Fibroblast of villous mesenchyme (primary cell): Measurements from ENCODE around the gene NLRP6. TPM values are rescaled to one million over a fixed set of nuclear protein-coding genes. Genes with fewer than 3 reads are reported as not detected.

Experiments
- DNase-seq: peaks from one replicate; pipeline ENCODE4 v3.0.0-alpha.2; 2010; ENCODE audit warnings: low read depth
- H3K4me3 ChIP-seq: 2 replicates; pipeline ENCODE4 v1.5.1; 2011; ENCODE audit warnings: low read depth, mild to moderate bottlenecking, low read length
- total RNA-seq: library from RNA; depleted of rRNA; stranded (reverse); fragments of >200 nt; gene quantifications from 2 replicates; pipeline ENCODE4 v1.2.3, GENCODE V29; 2012
- TF ChIP-seq, protein P1 (sequence below): IDR thresholded peaks from 2 replicates; pipeline ENCODE4 v1.5.1; 2012; ENCODE audit warnings: low read depth, mild to moderate bottlenecking, low read length; ENCODE audit not compliant: insufficient read depth

NLRP6 gene
- total RNA-seq, 1 donor: not detected

- DNase-seq: no peak
- TF ChIP-seq, protein P1, sequence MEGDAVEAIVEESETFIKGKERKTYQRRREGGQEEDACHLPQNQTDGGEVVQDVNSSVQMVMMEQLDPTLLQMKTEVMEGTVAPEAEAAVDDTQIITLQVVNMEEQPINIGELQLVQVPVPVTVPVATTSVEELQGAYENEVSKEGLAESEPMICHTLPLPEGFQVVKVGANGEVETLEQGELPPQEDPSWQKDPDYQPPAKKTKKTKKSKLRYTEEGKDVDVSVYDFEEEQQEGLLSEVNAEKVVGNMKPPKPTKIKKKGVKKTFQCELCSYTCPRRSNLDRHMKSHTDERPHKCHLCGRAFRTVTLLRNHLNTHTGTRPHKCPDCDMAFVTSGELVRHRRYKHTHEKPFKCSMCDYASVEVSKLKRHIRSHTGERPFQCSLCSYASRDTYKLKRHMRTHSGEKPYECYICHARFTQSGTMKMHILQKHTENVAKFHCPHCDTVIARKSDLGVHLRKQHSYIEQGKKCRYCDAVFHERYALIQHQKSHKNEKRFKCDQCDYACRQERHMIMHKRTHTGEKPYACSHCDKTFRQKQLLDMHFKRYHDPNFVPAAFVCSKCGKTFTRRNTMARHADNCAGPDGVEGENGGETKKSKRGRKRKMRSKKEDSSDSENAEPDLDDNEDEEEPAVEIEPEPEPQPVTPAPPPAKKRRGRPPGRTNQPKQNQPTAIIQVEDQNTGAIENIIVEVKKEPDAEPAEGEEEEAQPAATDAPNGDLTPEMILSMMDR: no peak
- no peak overlapping the region for H3K4me3 ChIP-seq
These were observed 10.7 kb upstream of the NLRP6 start for GRCh38 chr11:267491-267994.

DNA sequence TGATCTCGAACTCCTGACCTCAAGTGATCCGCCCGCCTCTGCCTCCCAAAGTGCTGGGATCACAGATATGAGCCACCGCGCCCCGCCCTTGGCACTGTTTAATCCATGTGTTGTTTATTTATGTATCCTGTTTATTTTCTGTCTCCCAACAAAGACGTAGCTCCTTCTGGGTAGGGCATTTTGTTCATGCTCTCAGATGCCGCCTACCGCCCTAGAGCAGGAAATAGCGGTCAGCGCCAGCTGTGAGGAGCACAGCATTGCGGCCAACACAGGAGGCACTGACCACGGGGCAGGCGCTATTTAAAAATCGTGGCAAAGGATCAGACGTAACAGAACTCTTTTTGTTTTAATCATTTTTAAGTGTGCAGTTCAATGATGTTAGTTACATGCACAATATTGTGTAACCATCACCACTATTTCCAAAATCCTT lies 9.5 kb upstream of the NLRP6 start:
- H3K4me3 ChIP-seq: peak overlapping the region; percentile 38
- peak; percentile 86 for DNase-seq

DNA sequence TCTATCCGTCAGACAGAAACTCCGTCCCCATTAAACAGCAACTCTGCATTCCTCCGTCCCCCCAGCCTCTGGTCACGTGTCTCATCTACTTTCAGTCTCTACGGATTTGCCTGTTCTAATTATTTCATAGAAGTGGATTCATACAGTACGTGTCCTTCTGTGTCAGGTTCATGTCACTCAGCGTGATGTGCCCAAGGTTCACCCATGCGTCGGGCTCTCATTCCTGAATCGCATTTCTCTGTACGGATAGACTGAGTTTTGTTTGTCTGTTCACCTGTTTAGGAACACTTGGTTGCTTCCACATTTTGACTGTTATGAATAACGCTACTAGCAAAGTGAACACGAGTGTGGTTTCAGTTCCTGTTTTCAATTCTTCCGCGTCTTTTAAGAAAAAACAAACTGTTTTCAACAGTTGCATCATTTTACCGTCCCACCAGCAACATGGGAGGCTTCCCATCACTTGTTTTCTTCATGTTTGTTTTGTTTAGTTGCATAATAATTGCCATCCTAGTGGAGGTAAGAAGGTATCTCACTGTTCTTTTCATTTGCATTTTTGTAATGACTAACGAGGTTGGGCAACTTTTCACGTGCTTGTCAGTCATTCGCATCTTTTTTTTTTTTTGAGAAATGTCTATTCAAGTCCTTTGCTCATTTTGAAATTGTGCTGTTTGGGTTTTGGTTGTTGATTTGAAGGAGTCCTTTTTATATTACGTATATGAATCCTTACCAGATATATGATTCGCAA lies 8.9 kb upstream of the NLRP6 start:
- TF ChIP-seq, protein P1: no peak
- H3K4me3 ChIP-seq: peak overlapping the region; percentile 38
- peak; percentile 64 for DNase-seq

DNA sequence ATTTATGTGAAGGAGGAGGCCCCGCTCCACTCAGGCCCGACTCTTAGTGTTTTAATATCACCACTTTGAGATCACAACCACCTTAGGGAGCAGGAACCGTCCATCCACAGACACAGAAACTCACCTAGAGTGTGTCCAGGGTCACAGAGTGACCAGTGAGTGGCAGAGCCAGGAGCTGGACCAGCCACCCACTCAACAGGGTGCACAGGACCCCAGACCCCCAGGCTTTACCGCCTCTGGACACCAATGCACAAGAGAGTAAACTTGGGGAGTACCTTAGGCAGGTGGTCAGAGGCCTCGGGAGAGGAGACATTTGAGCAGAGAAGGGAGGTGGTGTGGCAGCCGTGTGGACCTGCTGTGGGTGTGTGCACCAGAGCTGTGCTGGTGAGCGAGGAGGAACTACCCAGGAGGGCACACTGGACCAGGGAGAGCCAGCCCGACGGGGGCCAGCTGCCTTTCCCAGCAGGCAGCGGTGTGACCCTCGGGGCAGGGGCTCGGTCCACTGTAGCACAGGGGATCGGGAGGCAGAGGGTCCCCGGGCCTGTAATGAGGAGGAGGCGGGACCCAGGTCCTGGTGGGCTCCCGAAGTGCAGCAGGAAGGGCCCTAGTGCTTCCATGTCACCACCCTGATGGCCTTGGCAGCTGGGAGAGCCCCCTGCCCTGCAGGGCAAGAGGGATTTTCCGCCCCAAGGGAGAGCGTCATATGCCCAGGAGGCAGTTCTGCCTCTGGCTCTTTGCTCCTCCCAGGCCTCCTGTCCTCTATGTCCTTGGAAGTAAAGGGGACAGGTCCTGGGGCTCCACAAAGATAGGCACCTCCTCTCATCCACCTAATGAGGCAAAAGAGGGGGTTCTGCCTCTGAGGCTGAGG lies 7.5 kb upstream of the NLRP6 start:
- TF ChIP-seq, protein P1: no peak
- no peak overlapping the region for H3K4me3 ChIP-seq
- DNase-seq: no peak

GRCh38 chr11:271319-271715 lies 6.9 kb upstream of the NLRP6 start:
- TF ChIP-seq, protein P1: no peak
- no peak overlapping the region for H3K4me3 ChIP-seq
- no peak for DNase-seq

DNA sequence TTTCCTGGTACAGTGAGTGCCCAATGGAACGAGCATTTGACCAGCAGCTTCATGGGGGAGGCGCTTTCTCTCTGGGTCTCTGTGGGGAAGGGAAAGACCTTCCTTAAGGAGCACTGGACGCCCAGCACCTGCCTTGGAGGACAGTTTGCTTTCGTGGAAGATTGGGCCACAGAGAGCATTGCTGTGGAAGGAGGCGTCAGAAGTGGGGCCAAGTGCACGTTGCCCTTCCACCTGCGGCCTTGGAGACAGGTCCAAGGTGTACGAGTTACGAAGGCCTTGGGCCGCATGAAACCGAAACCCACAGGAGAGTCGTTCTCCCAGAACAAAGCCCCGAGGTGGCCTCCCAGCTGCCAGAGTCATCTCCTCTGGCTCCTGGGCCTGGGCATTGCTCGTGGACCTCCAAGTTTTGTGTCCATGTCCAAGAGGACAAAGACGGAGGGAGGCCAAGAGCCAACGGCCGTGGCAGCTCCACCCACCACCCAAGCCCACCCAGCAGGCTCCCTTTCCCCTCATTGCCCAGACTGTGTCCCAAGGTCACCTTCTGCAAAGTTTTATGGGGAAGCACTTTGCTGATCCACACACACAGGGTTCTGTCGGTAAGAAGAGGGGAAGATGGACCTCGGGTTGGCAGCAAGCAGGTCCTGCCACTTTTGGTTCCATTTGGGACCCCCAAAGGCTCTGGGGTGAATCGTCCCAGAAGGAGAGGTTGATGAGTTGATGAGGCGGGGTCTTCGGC lies 5.8 kb upstream of the NLRP6 start:
- no peak for DNase-seq
- TF ChIP-seq, protein P1: no peak

DNA sequence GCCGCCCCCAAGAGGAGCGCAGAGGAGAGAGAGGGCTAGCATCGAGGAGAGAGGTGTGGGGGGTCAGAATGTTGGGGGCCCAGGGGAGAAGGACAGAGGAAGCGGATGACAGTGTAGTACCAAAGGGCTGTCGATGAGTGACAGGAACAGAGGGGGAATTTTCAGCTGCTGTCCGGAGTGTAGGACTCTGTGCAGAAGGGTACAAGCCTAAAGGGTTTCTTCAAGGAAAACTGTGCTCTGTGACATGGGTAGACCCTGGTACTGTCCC lies 5.3 kb upstream of the NLRP6 start:
- no peak overlapping the region for H3K4me3 ChIP-seq
- TF ChIP-seq, protein P1: no peak
- DNase-seq: no peak

More for the DNA sequence above, 5.8 kb upstream of the NLRP6 start:
- no peak overlapping the region for H3K4me3 ChIP-seq
